ENCODE measurements around the gene FUCA1.

GRCh38 chr1:23801338-23801748 lies 66.7 kb downstream of the FUCA1 start:
- TF ChIP-seq POLR2AphosphoS5 (IDR thresholded peaks at IDR 0.05) (no peak), MXI1 (conservative IDR thresholded peaks at IDR 0.05; ENCODE audit: poor library complexity, severe bottlenecking) (no peak), EP300 (conservative IDR thresholded peaks at IDR 0.05; ENCODE audit: poor library complexity, severe bottlenecking) (no peak), CTCF (IDR thresholded peaks at IDR 0.05; ENCODE audit: poor library complexity, severe bottlenecking) (no peak), EZH2 (IDR thresholded peaks at IDR 0.05; ENCODE audit: borderline replicate concordance, insufficient read depth, low read length, poor library complexity, severe bottlenecking) (no peak), REST (IDR thresholded peaks at IDR 0.05; ENCODE audit: borderline replicate concordance) (no peak), RAD21 (conservative IDR thresholded peaks at IDR 0.05) (no peak), TAF1 (IDR thresholded peaks at IDR 0.05; ENCODE audit: low read depth) (no peak)
